OCI-LY1 (cell line): Measurements from ENCODE around the gene AMIGO3.
"Not testable (repeated sequence)": the region's sequence is repeated elsewhere in the genome, so short reads cannot be mapped to it uniquely, and the experiment has no call there.

Experiments used
- CTCF ChIP-seq: fragments of 200-600 bp; sonication (generic), shearing (Covaris generic); IDR thresholded peaks from 2 replicates; pipeline ENCODE4 v1.5.1; 2017; ENCODE audit warnings: mild to moderate bottlenecking, antibody characterized with exemption, low read length, moderate library complexity, mixed read lengths
- EZH2 ChIP-seq: fragments of 200-600 bp; sonication (generic), shearing (Covaris generic); IDR thresholded peaks from 2 replicates; pipeline ENCODE4 v1.8.0; 2017; ENCODE audit warnings: borderline replicate concordance, mixed run types, mild to moderate bottlenecking, antibody characterized with exemption, low read length, moderate library complexity, mixed read lengths

- not testable (repeated sequence) for TF ChIP-seq CTCF, EZH2
Observed at GRCh38 chr3:49686346-49686745, 33.1 kb downstream of the AMIGO3 start.
